Measurements from ENCODE around the gene COX19. TPM values are rescaled to one million over a fixed set of nuclear protein-coding genes. Genes with fewer than 3 reads are reported as not detected.

COX19 gene
- total RNA-seq, 1 donor from 2014 or later: 9.4 TPM

GRCh38 chr7:969403-969802 lies 5.9 kb downstream of the COX19 start:
- TF ChIP-seq CTCF (IDR thresholded peaks at IDR 0.05): no peak
- no peaks in the 10 kb centered on the region for H3K27me3 ChIP-seq
- intact Hi-C loops (cut with DNase I): no loop called here
- H3K4me1 ChIP-seq: peaks cover 43% of the 10 kb centered on the region
- ATAC-seq (no peak), DNase-seq (no peak)
- H3K27ac ChIP-seq: no peak overlapping the region
- H3K4me3 ChIP-seq: no peak overlapping the region
- peaks cover 73% of the 10 kb centered on the region for H3K36me3 ChIP-seq
- H3K9me3 ChIP-seq: no peaks in the 10 kb centered on the region

- Histone ChIP-seq H3K27me3 (no peaks in the 10 kb centered on the region), H3K9me3 (no peaks in the 10 kb centered on the region), H3K36me3 (peaks cover 71% of the 10 kb centered on the region), H3K4me3 (no peak overlapping the region), H3K4me1 (peaks cover 42% of the 10 kb centered on the region), H3K27ac (no peak overlapping the region)
- ATAC-seq (no peak), DNase-seq (no peak)
- intact Hi-C loops (cut with DNase I): no loop called here
- TF ChIP-seq CTCF (IDR thresholded peaks at IDR 0.05): no peak
Observed at GRCh38 chr7:968205-969105, 6.9 kb downstream of the COX19 start.

GRCh38 chr7:967361-968082 lies 7.8 kb downstream of the COX19 start:
- H3K36me3 ChIP-seq: peaks cover 62% of the 10 kb centered on the region
- no peak for ATAC-seq
- H3K4me1 ChIP-seq: peaks cover 40% of the 10 kb centered on the region
- intact Hi-C loops (cut with DNase I): no loop called here
- TF ChIP-seq CTCF (IDR thresholded peaks at IDR 0.05): no peak
- no peak overlapping the region for H3K27ac ChIP-seq
- no peak overlapping the region for H3K4me3 ChIP-seq
- no peaks in the 10 kb centered on the region for H3K9me3 ChIP-seq
- no peak for DNase-seq
- no peaks in the 10 kb centered on the region for H3K27me3 ChIP-seq

GRCh38 chr7:966291-967069 lies 8.9 kb downstream of the COX19 start:
- no peak for ATAC-seq
- H3K27me3 ChIP-seq: no peaks in the 10 kb centered on the region
- H3K36me3 ChIP-seq: peaks cover 52% of the 10 kb centered on the region
- H3K4me1 ChIP-seq: peaks cover 30% of the 10 kb centered on the region
- H3K4me3 ChIP-seq: no peak overlapping the region
- no peaks in the 10 kb centered on the region for H3K9me3 ChIP-seq
- intact Hi-C loops (cut with DNase I): no loop called here
- TF ChIP-seq CTCF (IDR thresholded peaks at IDR 0.05): no peak
- no peak overlapping the region for H3K27ac ChIP-seq
- no peak for DNase-seq

GRCh38 chr7:964401-965231 lies 10.7 kb downstream of the COX19 start:
- TF ChIP-seq CTCF (IDR thresholded peaks at IDR 0.05): no peak
- no peaks in the 10 kb centered on the region for H3K27me3 ChIP-seq
- H3K36me3 ChIP-seq: peaks cover 34% of the 10 kb centered on the region
- DNase-seq (peak; percentile 57), ATAC-seq (peak; percentile 45)
- no peaks in the 10 kb centered on the region for H3K9me3 ChIP-seq
- H3K4me1 ChIP-seq: peaks cover 27% of the 10 kb centered on the region
- intact Hi-C loops (cut with DNase I): no loop called here
- no peak overlapping the region for H3K4me3 ChIP-seq
- peak overlapping the region; percentile 51 for H3K27ac ChIP-seq

All from upper lobe of right lung (tissue), 1 donor.